Stimulated activated CD8-positive, alpha-beta memory T cell treated with anti-CD3 and anti-CD28 coated beads, Interleukin-7, amount 100 ng/mL, for 48 hours (primary cell): ENCODE results near the gene SHISA6.

ENCODE experiments used
- DNase-seq, 2 donors: peaks; one replicate each; pipeline ENCODE4 v3.0.0-alpha.2; 2020; ENCODE audit warnings: low read depth in 1 of 2; ENCODE audit errors: extremely low read depth in 1 of 2

SHISA6 gene

DNA sequence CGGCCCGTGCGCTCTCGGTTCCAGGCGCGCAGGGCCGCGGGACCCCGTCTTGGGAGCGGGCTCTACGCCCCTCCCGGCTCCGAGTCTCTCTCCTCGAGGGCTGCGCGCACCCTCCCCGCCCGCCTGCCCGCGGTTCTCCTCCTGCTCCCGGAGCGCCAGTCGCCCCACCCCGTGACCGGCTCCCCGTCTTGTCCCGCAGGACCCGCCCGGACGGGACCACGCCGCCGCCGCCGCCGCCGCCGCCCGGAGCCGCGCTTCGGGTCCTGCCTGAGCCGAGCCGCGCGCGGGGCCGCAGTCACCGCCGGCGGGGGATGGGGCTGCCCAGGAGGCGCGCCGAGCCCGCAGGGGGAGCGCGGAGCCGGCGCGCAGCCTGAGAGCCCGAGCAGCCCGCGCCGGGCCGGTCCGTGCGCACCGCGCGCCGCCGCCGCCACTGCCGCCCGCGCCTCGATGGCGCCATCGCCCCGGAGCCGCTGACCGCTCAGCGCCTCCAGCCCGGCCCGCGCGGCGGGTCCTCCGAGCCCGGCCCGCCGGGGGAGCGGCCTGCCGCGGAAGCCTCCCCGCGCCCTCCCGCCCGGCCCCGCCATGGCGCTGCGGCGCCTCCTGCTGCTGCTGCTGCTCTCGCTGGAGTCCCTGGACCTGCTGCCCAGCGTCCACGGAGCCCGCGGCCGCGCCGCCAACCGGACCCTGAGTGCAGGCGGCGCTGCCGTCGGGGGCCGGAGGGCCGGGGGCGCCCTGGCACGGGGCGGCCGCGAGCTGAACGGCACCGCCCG is at the start of gene SHISA6:
Gene SHISA6 (plus strand): TSS at position 373 of the 770 bp plus-strand sequence.
- DNase-seq, result no peak

DNA sequence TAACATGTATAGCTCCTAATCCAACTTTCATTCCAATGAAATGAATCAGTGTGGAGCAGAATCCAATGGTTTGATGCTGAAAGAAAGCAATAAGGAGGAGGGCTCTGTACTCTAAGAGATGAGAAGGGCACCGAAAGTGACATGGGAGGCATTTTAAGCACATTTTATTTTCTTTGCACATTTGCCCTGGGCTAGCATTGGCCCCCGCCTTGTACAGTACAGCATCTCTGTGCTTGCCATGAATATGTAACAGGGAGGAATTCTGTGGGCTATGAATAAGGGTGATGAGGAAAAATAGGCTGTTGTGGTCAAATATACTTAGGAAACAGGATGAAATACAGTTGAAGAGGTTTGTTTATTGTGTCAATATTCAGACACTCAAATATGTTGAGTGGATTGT is 45.2 kb upstream of the SHISA6 start:
- DNase-seq, result no peak

DNA sequence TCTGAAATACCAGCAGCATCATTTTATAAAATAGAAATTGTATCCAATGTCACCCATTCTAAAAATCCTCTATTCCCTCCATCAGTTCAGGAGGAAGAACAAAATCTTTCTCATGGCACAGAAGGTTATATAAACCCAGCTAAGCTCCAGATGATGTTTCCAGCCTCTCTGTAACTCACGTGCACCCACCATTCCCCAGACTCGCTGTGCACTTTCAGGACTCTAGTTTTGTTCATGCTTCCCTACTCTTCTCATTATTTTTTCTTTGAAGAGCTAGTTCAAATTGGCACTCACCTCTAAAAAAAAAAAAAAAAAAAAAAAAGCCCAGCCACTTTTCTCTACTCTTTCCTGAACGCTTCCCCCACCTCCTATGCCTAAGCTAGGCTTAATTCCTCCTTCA is 36.0 kb upstream of the SHISA6 start:
- DNase-seq, result no peak

DNA sequence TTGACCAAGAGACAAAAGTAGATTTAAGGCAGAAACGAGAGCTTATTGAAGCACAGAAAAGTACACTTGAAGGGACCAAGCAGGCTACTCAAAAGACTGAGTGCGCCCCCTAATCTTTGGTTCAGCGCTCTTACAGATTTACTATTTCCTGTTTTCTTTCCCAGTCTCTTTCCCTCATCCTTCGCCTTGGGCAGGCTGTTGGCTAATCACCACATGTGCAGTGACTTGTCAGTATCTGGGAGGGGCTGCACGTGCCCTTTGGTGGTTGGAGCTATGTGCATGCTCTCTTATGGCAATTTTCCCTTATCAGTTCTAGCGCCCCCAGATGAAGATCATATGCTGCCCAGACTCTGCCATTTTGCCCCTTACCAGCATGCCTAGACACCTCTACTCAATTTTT is 35.4 kb upstream of the SHISA6 start:
- DNase-seq, result no peak

DNA sequence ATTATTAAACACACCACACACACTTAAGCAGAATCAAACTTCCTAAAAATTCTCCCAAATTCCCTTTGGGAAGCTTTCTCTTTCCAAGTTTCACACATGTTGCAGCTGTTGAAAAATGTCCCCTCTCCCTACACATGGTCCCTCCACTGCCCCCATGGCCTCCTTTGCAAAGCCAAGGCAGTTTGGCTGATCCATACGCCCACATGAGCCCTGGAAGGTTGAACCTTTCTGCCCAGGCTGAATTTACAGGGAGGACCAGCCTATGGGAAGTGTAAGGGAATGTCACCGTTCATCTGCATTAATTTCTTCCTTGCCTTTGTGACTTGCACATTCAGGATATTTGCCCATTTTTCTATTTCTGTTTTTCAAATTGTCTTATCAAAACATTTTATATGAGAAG is 31.1 kb upstream of the SHISA6 start:
- DNase-seq, result no peak

DNA sequence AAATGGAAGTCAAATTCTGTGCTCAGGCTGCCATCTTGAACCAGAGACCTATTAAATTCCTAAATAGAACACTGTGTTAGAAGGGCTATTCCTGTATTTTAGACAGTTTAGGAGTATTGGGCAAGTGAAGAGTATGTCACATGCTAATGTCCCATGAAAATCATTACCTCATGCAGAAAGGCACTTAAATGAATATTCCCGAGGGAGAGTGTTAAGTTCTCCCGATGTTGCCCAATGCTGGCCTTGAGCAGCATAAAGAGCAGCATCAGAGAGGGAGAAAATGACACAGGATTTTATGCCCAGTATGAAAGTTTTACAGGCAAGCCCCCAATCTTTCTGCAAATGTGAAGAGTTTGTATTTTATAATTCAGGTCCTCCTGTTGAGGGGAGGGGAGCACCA is 28.2 kb upstream of the SHISA6 start:
- no peak for DNase-seq

DNA sequence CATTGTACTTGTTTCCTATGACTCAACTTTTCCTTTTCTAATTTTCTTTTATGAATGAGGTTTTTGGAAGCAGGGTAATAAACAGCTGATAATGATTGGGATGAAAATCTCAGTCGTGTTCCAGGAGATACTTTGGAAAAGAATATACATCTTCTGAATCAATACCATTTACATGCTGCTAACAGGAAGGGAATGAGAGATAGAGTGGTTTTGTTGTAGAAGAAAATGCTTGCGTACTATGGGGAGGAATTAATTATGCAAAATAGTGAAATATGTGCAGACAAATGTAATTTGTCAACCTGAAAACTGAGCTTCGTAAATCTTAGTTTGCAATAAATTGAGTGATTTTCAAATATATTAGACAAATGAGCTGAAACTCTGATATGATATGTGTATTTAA is 24.0 kb upstream of the SHISA6 start:
- DNase-seq, result no peak

DNA sequence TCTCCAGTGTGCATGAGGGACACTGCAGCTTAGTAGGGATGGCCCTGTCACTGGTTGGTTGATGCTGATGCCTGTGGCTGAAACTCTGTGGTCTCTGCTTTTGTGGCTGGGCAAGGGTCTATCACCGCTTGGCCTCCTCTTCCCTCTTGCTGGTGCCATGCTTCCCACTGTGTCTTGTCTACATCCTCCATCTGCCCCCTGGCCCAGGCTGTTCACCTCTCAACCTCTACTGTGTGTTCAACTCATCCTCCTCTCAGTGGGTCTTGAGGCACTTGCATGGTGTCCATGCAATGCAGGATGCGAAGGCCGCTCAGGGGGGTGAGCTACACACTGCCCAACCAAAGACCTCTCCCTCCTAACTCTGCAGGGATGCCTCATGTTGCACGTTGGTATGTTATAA is 19.8 kb upstream of the SHISA6 start:
- no peak for DNase-seq

DNA sequence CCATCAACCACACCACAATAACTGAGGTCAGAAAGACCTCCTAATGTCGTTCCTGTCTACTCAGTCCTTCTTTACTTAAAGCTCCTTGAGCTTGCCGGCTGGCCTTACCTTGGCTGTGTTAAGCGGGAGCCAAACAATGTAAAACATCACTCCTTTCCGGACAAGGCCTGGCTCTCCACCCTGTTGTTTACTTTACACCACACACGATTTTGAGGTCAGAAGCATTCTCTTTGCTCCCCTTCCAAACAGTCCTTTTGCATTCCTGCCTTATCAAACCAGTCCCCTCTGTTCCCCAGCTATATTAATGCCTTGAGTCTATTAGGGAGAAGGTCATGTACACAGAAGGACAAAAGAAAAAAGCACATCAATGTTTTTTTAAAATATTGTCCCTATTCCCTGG is 19.3 kb upstream of the SHISA6 start:
- no peak for DNase-seq

DNA sequence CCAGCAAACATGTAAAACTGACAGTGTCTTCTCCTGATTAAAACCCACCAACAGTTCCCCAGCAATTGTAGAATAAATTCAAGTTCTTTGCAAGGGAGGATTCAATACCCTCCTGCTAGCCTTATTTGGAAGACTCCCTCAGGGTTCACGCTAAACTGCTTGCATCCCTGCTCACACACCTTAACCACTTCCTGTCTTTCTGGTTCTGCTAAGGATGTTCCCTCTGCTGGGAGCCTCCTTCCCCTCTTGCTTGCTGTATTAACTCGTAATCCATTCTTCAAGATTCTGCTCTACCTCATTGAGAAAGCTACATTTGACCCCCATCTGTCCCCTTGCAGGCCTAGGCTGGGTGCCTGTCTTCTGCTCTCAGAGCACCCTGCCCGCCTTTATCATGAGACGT is 2.3 kb upstream of the SHISA6 start:
- DNase-seq, result no peak

DNA sequence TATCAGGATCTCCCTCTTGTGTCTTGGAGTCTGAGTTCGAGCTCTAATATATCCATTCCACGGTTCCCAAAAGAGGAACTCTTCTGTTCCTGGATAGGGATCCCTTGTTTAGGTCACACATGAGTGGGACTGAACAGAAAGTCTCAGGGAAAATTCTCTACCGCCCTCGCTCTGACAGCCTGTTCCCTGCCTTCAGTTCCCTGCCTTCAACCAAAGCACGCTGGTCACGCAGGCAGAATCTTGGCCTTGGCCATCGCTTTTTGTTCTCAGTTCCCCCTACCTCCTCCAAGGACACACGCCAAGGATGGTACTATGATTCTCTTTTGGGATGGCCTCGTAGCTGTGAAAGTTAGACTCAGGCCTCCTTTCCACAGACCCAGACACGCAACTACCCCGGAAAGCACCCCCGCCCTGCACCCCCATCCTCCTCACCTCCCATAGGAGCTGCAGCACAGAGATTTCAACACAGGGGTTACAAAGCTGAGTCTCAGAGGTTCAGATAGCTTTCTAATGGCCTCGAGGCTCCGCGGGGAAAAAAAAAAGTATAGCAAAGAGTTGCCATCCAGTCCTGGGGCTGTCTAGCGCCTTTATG is 1.5 kb upstream of the SHISA6 start:
- DNase-seq, result no peak

DNA sequence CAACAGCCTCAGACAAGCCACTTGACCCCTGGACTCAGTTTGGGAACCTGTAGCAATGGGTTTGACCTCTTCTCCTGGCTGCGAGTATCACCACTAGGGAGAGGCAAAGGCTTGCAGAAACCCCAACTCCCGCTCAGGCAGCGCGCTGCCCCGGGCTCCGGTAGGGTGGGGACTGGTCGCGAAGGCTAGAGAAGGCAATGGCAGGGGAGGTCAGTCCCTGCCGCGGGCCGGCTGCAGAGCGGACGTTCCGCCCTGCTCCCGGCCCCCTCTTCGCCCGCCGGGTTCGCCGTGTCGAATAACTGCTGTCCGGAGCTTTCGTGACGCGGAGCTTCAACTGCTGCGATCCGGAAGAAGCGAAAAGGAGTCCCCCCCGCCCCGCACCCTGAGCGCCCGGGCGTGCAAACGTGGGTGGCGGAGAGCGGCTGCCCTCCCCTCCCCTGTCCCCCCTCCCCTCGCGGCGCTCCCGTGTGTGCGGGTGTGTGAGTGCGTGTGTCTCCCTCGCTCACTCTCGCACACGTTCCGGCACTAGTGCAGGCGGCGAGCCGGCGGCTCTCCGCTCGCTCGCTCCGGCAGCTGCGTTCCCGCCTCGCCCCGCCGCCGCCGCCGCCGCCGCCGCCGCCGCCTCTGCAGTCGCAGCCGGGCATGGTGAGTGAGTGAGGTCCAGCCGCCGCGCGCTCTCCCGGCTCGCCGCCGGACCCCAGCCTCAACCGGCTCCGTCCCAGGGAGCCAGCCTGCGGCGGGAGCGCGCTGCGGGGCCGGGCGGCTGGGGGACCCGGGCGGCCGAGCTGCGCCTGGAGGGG is 772 bp upstream of the SHISA6 start:
- no peak for DNase-seq

DNA sequence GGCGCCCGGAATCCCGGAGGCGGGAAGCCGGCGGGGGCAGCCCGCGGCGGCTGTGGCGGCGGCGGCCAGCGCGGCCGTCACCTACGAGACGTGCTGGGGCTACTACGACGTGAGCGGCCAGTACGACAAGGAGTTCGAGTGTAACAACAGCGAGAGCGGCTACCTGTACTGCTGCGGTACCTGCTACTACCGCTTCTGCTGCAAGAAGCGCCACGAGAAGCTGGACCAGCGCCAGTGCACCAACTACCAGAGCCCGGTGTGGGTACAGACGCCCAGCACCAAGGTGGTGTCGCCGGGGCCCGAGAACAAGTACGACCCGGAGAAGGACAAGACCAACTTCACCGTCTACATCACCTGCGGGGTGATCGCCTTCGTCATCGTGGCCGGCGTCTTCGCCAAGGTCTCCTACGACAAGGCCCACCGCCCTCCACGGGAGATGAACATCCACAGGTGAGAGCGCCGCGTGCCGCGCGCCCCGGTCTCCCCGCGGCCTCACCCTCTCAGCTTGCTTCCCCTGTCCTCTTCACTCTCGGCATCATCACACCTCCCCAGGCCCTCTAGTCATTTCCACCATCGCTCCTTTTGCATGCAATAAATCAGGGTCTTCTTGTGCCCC is 706 bp downstream of the SHISA6 start:
- DNase-seq, result no peak

DNA sequence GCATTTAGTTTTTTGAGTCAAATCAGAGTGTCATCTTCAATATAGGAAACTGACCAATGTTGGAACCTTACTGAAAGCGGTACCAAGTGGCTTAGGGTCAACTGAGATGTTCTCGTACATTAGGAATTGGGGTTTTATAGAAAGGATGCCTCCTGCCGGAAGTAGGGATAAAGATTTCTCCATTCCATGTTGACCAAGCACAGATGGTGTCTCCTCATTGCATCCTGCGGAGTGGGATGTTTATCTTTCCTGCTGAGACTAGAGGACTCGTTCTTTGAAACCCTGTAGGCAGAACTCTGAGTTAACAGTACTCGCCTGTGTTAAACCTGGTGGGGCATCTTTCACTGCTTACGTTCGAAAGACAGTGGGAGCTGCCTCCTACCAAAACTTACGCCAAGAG is 1.4 kb downstream of the SHISA6 start:
- DNase-seq, result no peak

DNA sequence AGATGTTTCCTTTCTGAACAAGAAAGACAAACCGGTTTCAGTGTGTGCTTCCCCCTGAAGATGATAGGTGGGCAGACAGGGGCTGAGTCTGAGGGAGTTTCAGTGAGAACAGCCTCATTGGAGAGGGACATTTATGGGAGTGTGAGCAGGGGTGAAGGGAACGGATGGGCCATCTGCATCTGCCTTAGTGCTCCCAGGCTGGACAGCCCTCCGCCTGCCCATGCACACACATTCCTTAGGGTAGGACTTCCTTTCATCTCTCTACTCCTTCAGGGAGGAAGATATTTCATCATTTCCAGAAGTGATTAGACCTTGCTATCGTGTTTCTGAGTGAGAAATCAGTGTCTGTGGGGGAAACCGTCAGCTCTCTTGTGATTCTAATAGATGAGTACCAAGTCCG is 3.8 kb downstream of the SHISA6 start:
- DNase-seq, result no peak

DNA sequence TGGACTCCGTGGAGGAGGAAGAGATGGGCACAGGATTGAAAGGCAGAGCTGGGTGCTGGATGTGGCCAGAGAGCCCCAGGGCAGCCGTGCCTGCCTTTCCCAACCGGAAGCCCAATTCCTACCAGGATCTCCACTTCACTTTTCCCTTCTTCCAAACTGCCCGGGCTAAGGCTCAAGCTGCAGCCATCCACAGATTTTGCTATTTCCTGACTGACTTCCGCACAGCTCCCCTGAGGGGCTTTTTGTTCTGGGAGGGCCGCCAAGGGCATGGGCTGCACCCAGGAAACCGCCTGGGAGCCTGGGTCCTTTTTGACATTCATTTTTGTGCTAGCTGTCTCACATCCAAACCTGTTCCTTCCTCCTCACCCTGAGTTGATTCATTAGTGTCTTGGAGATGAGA is 4.2 kb downstream of the SHISA6 start:
- DNase-seq, result no peak

DNA sequence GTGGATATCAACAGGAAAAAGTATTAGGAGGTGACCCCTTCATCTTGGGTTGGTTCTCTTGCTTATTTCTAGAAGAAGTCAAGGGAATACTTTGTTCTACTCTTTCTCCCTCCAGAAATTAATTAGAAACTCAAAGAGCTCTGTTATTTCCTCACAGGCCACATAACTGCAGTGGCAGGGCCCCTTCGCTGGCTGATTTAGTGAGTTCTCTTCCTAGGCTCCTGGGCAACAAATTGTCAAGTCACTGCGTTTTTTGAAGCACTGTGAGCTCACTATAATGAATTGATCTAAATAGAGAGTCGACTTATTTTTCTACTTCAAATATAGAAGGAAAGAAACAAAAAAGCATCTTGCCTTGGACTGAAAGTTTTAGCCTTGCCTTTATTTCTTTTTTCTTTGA is 4.8 kb downstream of the SHISA6 start:
- DNase-seq, result no peak

DNA sequence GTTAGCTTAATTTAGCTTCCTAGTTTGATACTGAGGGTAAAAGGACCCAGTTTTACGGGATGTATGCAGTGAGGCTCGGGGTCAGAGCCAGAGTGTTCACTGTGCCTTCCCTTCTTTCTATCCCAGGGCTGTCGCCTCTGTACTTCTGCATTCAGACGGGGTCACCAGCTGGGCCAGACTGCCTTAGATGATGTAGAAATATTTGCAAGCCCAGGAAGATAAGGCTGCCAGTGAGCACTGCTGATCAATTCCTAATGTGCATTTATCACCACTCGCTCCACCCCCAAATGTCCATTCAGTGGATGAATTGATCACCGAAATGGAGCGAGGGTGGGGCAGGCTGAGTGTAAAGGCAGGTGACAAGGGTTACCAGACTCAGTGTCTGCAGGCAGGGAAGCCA is 9.1 kb downstream of the SHISA6 start:
- no peak for DNase-seq

DNA sequence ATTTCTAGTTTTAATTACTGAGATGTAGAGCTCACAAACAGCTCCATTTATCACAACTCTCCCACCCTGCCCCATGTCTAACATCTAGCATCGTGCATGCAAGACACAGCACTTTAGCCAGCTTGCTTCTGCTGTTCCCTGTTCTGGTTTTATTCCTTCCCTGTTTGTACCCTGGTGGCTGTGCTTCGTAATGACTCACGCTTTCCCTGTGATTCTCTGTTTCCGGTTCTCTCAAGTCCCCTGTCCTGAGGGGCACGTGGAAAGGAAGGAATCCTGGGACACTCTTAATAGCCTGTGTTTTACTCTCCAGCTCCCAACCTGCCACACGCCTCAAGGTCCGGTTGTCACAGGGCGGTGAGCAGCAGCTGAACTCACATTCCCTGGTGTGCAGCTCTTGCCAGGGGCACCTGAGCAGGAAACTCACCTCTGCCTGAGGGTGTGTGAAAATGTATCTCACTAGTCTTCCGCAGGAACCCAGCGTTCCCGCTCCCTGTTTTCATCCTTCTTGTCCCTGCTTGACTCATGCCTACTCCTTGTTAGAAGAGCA is 10.6 kb downstream of the SHISA6 start:
- DNase-seq, result no peak

DNA sequence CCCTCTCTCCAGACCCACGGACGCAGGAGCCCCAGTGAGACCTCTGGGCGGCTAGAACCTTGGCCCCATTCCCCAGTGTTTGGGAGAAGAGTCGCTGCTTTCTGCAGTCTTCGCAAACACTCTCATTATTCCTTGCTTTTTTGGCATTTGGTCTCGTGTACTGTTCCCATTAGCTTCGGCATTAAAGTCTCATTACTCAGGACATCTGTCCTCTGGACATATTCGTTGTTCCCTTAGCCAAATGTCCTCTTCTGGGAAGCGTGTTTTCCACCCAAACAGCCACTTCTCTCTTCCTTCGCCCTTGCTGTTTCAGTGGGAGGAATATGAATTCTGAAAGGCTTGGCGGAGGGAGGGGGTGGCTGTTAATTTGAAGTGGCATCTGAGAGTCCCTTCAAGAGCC is 11.1 kb downstream of the SHISA6 start:
- DNase-seq, result no peak

DNA sequence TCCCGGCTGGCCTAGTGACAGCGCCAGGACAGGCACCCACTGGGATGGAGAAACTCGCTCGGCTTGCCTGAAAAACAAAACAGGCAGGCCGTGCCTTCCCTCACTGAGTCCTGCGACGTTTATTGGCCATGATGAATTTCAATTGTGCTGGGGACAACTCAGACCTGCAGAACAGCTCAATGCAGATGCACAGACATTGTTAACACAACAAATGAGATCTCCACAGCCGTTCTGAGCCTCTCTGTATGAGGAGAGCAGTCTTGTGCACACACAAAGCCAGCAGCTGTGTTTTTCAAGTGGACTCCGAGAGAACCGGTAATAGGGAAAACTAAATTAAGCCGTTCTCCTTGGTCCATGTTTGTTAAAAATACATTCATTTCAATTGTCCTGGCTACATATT is 15.9 kb downstream of the SHISA6 start:
- DNase-seq, result no peak
